ENCODE results near the gene SELENOI.
"Not testable (repeated sequence)": the region's sequence is repeated elsewhere in the genome, so short reads cannot be mapped to it uniquely, and the experiment has no call there.

SELENOI gene

DNA sequence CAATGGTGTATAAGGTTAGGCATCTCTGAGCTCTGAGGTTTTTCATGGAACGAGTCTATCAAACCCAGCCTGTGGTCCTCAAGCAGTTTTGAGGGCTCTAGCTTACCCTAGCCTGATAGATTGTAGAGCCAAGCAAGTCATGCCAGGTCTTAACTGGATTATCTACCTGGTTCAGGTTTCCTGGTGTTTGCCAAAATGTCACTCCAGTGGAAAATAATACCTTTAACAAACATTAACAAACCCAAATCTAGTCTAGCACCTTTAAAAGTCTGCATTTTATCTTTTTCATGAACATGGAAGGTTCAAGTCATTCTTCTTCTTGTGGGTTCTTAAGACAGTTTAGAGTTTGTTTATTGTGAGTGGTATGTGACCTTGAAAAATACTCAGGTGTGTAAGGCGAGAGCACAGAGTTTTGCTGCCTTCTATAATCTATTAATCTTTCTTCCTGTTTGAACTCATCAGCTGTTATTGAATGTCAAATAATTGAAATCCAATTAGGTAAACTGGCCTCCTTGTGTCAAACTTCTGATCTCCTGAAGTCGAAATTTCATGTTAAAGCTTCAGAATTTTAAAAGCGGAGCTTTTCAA, 14.0 kb downstream of the SELENOI start:
- no peak for DNase-seq

DNA sequence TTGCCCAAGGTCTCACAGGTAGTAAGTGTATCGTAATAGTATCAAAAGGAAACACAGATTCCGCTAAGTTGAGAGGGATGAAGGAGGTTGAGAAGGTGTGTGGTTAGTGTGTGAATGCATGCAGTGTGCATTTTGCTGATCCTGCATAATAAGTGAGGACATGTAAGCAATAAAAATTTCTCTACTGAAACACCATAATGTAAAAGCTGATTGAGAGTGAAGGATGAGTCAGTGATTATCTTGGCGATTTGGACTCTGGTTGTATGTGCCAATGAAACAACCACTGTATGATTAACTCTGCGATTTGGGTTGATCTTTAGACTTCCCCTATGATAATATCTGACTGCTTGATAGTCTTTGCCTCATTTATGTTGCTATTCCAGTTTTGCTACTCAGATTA, 17.4 kb downstream of the SELENOI start:
- no peak for DNase-seq

DNA sequence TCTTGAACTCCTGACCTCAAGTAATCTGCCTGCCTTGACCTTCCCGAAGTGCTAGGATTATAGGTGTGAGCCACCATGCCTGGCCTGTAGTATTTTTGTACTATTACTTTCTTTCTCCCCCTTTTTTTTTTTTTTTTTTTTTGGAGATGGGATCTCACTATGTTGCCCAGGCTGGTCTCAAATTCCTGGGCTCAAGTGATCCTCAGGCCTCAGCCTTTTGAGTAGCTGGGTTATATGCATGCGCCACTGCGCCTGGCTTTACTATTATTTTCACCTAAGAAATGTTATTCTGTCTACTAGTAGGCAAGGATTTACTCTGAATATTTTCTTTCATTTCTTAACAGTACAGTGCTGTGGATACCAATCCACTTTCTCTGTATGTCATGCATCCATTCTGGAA, 18.0 kb downstream of the SELENOI start:
- DNase-seq = no peak

DNA sequence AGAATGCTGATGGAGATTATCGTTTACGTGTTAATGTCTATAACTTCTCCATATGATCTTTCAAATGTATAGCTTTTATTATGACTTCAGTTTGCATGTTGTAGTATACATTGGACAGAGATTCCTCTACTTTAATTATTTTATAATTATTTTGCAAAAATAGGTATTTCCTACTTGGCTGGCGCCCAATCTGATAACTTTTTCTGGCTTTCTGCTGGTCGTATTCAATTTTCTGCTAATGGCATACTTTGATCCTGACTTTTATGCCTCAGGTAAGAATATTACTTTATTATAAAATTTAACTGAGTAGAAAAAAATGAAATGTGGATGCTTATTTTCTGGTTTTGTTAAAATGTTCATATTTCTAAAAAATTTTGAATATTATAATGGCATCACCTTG, 18.7 kb downstream of the SELENOI start:
- DNase-seq = no peak

DNA sequence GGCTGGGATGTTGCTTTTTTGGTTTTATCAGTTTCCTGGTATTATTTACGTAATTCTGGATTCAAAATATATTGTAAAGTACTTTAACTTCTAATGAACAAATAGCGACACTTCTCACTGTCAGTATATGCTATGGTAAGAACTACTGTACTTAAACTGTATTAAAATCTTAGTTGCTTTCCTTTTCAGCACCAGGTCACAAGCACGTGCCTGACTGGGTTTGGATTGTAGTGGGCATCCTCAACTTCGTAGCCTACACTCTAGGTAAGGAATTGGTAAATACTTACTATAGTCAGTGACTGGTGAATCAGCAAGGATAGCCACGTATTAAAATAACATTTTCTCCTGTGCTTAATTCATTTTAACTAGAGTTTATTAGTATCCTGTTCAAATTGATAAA, 21.0 kb downstream of the SELENOI start:
- no peak for DNase-seq

DNA sequence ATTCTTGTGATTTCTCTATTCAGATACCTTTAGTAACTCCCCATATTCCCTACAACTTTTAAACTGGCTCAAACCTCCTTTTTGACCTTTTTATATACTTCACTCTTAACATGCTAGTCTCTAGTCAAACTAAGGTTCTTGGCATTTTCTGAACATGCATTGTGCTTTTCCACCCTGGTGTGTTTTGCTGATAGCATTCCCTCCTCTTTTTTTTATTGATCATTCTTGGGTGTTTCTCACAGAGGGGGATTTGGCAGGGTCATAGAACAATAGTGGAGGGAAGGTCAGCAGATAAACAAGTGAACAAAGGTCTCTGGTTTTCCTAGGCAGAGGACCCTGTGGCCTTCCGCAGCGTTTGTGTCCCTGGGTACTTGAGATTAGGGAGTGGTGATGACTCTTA, 23.7 kb downstream of the SELENOI start:
- not testable (repeated sequence) for DNase-seq

DNA sequence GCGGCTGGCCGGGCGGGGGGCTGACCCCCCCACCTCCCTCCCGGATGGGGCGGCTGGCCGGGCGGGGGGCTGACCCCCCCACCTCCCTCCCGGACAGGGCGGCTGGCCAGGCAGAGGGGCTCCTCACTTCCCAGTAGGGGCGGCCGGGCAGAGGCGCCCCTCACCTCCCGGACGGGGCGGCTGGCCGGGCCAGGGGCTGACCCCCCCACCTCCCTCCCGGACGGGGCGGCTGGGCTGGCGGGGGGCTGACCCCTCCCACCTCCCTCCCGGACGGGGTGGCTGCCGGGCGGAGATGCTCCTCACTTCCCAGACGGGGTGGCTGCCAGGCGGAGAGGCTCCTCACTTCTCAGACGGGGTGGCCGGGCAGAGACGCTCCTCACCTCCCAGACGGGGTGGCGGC, 25.0 kb downstream of the SELENOI start:
- DNase-seq = not testable (repeated sequence)

DNA sequence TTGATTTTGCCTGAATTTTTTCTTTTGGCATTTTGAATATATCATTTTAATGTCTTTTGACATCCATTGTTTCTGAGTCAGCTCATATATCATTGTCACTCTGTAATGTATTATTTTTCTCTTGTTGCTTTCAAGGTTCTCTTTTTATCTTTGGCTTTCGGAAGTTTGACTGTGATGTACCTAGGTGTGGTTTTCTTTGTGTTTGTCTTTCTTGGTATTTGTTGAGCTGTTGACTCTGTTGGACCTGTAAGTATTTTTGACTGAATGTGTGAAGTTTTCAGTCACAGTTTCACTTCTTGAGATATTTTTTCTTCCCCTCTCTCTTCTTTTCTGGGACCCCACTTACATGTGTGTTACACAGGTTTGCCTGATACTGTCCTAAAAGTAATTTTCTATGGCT, 30.9 kb downstream of the SELENOI start:
- DNase-seq = no peak

DNA sequence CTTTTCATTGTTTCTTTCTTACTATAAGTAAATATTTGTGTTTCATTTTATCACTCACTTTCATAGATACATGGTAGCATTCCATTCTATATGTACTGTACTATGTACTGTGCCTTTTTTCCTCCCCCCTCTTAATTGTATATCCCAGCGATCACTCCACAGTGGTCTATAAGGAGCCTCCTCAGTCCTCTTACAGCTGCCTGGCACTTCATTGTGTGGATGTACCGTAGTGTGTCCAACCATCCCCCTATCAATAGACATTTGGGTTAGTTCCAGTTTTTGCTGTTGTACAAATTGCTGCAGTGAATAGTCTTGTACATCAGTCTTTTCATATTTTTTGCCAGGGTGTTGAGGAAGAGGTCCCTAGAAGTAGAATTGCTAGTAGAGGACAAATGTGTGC, 34.3 kb downstream of the SELENOI start:
- DNase-seq = no peak

DNA sequence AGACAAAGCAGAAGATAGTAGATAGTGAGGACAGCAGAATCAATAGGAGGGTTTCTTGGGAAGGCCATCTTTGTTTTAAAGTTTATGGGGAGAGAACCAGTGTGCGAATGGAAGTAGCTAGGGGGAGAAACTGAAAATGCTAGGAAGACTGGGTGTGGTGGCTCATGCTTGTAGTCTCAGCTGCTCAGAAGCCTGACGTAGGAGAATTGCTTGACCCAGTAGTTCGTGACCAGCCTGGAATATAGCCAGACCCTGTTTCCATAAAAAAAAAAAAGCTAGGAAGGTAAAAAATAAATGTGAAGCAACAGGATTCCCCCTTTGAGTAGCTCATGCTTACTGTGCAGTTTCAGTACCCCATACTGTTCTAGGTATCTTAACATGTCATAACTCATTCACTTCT, 36.6 kb downstream of the SELENOI start:
- no peak for DNase-seq

DNA sequence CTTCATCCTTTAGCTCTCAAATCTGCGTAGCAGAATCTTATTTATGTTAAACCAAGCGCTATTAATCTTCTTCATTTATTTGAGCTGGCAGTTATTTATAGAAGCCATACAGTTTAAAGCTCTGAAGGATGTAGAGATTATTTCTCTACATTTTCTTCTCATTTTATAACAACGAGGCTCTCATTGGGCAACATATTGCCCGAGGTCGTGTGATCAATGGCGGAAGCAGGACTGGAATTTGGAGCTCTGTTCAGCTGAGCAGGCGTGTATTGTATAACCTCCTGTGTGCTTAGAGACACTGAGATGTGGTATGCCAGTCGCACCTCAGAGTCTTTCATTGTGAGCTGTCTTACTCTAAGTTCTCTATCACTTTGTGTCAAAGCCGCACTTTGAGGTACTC, 38.2 kb downstream of the SELENOI start:
- DNase-seq = no peak

DNA sequence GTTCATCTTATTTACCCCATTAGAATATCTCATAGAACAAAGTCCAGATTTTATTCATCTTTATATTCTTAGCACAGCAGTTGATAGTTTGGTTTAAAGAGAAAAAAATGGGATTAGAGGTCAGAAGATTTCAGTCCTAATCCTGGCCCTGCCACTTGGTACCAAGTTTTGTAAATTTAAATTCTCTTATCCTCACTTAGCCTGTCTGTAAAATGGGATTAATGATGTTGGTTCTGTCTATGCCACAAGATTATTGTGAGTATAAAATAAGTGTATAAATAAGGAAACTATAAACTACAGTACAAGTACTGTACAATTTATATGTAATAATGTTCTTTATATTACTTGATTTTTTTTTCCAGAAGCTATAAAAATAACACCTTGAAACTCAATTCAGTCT, 38.7 kb downstream of the SELENOI start:
- no peak for DNase-seq

DNA sequence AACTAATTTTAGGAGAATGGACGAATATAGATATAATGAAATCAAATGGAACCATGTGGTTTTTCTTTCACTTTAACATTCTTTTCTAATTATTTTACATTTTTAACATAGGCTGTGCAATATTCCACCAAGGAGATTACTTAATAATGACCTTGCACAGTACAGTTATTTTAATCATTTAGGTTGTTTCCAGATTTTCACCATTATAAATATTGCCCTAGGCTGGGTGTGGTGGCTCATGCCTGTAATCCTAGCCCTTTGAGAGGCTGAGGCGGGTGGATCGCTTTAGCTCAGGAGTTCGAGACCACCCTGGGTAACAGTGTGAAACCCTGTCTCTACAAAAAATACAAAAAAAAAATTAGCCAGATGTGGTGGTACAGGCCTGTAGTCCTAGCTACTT, 41.2 kb downstream of the SELENOI start:
- DNase-seq = no peak

DNA sequence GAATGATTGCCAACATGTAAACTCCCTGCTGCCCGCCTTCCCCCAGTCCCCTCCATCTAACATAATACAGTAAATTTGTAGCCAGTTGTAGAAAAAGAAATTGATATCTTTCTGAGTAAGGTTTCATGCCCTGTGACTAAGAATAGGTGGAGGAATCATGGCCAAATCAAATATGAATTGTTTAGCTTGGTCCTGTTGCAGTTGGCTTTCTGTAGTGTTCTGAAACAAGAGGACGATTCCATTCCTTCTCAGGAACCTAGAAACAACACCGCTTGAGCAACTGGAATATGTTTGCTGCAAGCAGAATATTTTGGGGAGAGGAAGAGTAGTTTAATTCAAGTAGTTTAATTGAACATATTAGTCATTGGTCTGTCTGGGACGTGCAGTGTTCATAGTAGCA, 48.8 kb downstream of the SELENOI start:
- no peak for DNase-seq

DNA sequence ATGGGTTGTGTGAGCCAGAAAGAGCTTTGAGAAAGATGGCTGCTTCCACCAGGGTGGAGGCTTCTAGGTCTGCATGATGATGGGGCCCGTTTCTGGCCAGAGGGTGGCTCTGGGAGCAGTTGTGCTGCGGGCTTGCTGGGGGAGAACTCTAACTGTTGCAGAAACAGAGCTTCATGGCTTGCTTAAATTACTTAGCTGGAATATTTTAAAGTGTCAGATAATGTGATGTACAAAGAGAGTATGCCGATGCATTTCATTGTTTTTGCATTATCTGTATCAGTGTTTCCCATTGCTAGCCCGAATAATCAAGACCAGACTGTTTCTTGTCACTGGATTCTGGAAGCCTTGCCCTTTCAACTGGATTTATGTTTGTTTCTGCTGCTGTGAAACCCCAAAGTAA, 49.5 kb downstream of the SELENOI start:
- DNase-seq = no peak

DNA sequence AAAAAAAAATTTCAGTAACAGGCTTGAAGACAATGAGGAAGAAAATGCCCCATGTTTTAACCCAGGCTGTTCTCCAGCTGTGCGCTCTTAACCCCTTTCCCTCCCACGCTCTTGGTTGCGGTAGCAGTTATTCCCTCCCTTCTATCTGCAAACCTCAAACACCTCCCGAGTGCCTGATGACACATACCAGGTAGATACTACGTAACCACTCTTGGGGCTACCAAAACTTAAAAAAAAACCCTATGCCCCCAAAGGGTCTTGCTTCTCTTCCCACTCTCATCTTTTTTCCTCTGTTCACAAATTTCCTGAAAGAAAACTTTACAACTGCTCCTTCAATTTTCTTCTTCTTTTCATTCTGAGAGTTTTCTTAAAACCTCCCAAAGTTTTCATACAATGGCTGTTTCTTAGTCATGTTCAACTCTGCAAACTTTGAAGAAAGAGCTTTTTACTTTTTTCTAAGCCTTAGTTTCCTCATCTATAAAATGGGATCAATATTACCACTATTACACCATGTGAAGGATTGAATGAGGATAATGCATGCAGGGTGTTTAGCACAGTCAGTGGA, 50.9 kb downstream of the SELENOI start:
- DNase-seq = no peak

DNA sequence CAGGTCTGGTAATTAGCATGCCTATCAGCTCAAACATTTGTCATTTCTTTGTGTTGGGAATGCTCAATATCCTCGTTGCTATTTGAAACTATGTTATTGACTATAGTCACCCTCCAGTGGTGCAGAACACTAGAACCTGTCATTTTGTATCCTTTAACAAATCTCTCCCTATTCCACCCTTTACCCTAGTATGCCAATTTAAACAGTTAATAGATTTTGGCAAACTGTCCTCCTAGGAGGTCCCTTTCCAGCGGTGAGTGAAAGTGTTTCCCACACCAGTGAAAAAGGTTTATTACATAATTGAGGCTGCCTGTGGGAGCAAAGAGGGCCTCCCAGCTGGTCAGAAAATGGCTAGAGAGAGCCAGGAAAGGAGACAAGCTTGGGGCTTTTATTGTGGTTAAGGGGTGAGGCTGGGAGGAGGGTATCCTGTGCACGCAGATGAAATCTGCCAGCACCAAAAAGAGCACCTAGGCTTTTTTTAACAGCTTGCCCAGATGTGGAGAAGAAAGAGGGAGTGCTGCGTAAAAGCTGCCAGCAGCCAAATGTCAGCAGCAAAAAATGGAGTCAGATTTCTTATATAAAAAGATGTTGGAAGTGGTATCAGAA, 53.9 kb downstream of the SELENOI start:
- DNase-seq = no peak

DNA sequence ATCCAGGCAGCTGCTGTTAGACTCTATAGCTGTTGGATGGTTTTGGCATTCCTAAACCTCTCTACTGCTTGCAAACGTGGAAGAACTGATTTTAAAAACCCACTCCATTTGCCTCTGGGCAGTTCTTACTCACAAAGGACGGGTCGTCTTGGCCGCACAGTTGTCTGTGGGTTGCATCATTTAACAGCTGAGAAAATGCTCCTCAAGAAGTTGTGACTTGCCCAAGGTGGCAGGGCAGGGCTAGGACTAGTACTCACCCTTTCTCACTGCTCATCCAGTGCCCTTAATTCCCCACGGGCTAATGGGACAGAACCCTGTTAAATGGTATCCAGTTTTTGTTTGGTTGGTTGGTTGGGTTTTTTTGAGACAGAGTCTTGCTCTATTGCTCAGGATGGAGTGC, 54.8 kb downstream of the SELENOI start:
- DNase-seq = no peak

DNA sequence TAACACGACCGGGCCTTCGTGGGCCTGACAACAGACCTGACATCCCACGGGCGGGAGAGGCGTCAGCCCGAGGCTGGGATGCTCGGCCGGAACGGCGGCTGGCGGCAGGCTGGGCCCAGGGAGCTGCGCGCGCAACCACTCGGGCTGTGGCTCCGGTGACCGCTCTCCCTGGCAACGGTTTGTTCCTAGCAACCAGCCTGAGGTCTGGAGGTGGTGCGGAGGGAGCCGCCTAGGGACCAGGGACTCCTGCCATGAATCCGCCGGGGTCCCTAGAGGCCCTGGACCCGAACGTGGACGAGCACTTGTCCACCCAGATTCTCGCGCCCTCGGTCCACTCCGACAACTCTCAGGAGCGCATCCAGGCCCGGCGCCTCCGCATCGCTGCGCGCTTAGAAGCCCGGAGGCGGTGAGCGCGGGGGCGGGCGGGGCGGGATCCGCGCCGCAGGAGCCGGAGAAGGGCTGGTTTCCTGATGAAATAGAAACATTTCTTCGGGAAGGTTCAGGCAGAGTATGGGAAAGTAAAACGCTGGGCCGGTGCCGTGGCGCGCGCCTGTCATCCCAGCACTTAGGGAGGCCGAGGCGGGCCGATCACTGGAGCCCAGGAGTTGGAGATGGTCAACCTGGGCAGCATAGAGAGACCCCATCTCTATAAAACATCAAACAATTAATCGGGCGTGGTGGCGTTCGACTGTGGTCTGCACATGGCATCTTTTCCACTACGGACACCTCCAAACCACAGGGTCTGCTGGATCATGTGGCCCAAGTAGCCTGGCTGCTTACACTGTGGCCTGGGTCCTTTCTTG, 56.0 kb downstream of the SELENOI start, which contains the start of gene DRC1:
Gene DRC1, plus strand, starts transcription at position 182 of the 803 bp plus-strand sequence. Its CDS starts 70 bp downstream, at position 252.
- no peak for DNase-seq

DNA sequence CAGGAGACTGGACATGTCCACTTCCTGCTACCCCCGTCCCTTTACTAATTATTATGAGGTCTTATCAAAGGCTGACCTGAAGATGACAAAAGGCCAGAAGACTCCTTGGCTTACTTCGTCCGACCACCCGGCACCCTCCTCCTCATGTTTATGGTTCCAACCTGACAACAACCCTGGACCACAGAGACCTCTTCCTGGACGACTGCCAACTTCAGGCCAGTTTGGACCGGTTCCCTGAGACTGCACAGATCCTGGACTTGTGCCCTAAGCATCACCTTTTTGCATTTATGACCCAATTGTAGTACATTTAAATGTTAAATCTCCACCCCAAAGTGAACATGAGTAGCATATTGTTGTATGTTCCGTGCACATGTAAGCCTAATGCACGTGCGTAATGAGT, 61.6 kb downstream of the SELENOI start:
- no peak for DNase-seq

DNA sequence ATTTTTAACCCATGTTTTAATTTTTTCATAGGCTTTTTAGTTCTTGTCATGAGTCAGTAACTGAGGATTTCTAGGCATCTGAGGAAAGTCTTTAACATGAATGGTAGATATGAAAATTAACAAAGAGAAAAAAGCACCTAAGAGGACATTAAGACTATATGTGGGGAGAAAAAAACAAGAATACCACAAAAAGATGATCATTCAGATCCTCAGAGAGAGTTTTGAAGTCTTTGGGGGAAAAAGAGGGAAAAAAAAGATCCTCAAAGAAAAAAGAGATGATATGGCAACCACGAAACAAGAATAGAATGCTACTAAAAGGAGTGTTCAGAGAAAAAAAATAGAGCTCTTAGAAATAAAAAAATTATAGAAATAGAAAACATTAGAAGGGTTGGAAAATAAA, 63.8 kb downstream of the SELENOI start:
- no peak for DNase-seq

DNA sequence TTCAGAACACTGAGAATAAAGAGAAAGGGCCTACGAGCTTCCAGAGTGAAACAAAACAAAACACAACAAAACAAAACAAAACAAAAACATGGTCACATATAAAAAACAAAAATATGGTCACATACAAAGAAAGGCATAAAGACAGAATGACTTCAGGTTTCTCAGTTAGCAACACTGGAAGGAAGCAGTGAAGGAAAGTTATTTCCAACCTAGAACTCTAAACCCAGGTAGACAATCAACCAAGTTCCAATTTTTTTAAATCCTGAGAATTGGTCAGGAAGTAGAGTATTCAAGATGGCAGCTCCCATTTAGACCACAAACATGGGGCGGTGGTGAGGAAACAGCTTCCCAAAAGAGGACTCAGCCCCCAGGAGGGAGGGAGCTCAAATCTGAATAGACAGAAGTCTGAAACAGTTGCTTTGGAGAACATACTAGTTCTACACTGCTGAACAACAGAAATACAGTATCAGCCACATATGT, 64.9 kb downstream of the SELENOI start:
- DNase-seq = no peak

DNA sequence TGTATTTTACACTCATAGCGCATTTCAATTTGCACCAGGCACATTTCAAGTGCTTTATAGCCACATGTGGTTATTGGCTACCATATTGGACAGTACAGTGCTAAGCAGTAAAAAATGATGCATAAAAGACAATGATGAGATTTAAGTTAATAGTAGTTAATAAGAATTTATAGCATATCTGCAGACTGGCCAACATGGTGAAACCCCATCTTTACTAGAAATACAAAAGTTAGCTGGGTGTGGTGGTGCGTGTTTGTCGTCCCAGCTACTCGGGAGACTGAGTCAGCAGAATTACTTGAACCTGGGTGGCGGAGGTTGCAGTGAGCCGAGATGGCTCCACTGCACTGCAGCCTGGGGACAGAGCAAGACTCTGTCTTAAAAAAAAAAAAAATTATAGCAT, 65.5 kb downstream of the SELENOI start:
- DNase-seq = no peak

Data from activated effector memory CD4-positive, alpha-beta T cell treated with anti-CD3 and anti-CD28 coated beads, Interleukin-2, amount 50 U/mL, for 16 hours (primary cell).